GM12873 (cell line): ENCODE measurements around the gene CUL2.

Source experiments
- TF ChIP-seq, protein P1 (sequence below): IDR thresholded peaks from 2 replicates; pipeline ENCODE4 v1.5.1; 2012; ENCODE audit warnings: low read depth, mild to moderate bottlenecking, moderate library complexity, low read length, control low read depth; ENCODE audit not compliant: insufficient read depth; ENCODE audit errors: missing control alignments

CUL2 gene

DNA sequence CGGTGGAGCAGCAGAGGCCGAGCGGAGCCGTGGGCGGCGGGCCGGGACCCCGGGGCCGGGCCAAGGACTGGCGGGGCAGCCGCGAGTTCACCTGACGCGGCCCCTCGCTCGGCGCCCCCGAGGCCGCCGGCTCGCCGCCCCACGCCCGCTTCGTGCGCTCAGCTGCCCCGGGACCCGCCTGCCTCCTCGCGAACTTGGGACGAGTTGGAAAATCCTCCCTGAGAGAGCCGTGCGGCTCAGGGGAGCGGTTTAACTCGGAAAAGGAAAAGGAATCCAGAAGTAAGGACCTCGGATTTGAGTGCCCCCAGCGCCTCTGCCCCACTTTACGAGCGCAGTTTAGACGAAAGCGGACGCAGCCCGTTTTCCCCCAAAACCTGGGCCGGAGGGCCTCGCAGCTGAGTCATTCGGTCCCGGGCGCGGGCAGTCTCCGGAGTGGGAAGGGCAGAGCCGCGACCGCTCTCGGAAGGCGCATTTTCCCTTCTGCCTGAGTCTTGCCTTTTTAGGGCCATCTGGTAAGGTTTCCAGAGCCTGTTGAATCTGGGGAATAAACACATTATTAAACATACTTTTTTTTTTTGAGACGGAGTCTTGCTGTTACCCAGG, 37.2 kb upstream of the CUL2 start:
- TF ChIP-seq, protein P1, sequence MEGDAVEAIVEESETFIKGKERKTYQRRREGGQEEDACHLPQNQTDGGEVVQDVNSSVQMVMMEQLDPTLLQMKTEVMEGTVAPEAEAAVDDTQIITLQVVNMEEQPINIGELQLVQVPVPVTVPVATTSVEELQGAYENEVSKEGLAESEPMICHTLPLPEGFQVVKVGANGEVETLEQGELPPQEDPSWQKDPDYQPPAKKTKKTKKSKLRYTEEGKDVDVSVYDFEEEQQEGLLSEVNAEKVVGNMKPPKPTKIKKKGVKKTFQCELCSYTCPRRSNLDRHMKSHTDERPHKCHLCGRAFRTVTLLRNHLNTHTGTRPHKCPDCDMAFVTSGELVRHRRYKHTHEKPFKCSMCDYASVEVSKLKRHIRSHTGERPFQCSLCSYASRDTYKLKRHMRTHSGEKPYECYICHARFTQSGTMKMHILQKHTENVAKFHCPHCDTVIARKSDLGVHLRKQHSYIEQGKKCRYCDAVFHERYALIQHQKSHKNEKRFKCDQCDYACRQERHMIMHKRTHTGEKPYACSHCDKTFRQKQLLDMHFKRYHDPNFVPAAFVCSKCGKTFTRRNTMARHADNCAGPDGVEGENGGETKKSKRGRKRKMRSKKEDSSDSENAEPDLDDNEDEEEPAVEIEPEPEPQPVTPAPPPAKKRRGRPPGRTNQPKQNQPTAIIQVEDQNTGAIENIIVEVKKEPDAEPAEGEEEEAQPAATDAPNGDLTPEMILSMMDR, result no peak

DNA sequence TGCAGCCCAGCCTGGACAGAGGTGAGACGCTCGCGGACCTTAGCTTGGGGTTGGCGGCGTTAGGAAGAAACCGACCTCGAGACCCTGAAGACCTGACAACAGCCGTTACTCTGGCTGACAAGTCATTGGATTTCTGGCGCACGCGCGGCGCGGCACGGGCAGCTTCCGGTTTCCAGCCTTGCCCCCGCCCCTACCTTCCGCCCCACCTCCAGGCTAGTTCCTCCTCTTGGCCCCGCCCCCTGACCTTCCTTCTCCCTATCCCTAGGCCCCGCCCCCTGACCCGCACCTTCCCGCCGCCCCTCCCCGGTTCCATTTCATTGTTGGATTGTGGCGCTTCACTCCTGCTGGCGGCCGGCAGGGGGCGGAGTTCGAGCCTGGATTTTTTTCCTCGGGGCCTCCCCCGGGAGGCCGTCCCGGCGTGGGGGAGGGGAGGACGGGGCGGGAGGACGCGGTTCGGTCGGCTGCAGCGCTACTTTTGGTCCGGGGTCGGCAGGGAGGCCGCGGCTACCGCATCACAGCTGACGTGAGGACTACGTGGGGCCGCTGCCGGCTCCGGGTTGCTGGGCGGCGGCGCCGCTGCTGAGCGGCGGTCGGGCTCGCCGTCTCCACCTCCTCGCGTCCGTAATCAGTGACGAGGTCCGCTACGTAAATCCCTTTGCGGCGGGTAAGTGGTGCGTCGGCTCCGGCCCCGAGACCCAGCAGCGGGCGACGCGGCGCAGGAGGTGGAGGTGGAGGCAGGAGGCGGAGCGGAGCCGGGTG, 36.6 kb upstream of the CUL2 start, which contains the start of gene CREM:
Gene CREM, plus strand, starts transcription at position 317 of the 759 bp plus-strand sequence. CDS start 10,990 bp downstream, outside the sequence.
- TF ChIP-seq, protein P1, result peak; percentile 67

DNA sequence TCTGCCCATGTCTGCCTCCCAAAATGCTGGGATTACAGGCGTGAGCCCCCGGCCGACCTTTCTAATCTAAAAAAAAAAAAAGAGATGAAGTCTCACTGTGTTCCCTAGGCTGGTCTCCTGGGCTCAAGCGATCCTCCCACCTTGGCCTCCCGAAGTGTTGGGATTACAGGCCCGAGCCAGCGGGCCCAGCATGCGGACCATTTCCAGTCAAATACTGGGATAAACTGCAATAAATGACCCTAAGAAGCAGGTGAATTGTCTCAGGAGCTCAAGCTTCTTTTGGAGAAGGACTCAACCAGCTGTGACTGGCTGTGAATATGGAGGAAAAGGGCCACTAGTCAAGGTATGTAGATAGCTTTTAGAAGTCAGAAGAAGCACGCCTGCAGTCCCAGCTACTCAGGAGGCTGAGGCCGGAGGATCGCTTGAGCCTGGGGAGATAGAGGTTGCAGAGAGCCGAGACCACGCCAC, 36.0 kb upstream of the CUL2 start:
- TF ChIP-seq, protein P1, result no peak

DNA sequence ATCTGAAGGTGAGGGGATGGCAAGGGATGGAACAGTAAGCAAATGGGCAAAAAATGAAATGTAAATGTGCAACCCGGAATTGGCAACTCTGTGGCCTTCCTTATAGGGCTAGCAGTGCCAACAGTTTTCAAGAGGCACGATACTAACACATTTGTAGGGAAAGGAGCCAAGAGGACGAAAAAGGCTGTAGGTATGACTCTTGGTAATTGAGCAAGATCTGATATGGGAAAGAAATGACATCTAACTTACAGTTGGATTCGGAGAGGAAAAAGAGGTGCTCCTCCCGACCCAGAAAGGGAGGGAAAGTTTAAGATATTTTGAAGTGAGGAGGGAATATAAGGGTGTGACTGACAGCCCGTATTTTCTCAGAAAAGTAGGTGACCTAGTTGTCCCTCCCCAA, 34.4 kb upstream of the CUL2 start:
- TF ChIP-seq, protein P1, result no peak

DNA sequence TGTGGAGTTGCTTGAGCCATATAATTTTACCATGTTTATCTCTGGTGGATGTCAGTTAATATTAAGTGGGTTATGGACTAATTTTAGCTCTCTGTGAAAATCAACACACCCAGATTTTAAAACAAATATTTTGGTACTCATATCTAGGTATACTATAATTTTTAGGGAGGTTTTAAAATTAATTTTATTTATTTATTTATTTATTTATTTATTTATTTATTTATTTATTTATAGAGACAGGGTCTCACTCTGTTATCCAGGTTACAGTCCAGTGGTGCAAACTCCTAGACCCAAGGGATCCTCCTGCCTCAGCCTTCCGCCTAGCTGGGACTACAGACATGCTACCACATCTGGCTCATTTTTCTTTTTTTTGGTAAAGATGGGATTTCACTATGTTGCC, 29.2 kb upstream of the CUL2 start:
- TF ChIP-seq, protein P1, result no peak

DNA sequence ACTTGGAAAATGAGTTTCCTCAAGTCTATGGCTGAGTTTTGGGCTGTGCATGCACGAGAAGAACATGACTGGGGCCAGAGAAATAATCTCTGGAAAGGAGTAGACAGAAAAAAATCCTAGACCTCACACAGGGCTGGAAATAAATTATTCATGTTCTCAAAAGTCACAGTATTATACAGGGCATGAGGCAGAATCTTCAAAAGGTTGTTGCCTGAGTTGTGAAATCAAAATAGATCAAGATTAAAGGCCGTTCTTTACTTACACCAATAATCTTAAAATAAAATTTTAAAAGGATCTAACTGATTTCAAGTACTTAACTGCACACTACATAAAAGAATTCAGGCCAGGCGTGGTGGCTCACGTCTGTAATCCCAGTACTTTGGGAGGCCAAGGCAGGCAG, 22.4 kb upstream of the CUL2 start:
- TF ChIP-seq, protein P1, result no peak

DNA sequence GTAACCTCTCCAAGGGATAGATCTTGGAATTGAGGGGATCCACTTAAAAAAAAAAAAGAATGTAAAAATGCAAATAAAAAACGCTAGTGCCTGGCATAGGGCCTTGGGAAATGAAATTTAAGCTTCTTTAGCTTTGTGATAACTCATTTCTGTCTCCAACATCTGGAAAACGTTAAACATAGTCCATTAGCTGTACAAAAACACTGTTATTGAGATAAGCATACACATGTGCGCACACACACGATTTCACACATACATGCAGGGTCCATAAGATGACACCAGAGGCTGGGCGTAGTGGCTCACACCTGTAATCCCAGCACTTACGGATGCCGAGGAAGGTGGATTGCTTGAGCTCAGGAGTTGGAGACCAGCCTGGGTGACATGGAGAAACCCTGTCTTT, 13.7 kb upstream of the CUL2 start:
- TF ChIP-seq, protein P1, result no peak
